ENCODE data around the gene NDUFS1. TPM values are rescaled to one million over a fixed set of nuclear protein-coding genes. Genes with fewer than 3 reads are reported as not detected.
"Not testable (repeated sequence)": the region's sequence is repeated elsewhere in the genome, so short reads cannot be mapped to it uniquely, and the experiment has no call there.

NDUFS1 gene
- polyA plus RNA-seq, 3 donors, result 79.7 to 88.0 (median 80.7) TPM

DNA sequence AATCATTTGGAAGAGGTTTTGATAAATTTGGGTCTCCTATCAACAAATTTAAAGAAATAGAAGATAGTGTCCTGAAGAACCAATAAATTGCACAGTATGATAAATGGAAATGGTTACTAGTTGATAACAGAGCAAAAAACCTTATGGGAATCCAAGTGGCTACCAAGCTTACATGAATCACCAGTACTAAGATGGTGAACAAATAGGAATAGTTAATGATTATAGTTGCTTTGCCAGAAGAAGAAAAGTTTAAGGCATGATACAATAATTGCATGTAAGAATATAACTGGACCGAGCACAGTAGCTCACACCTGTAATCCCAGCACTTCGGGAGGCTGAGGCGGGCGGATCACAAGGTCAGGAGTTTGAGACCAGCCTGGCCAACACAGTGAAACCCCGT, 53.7 kb downstream of the NDUFS1 start:
- DNase-seq (ENCODE audit: low read depth in 3 of 3, low spot score in 2 of 3), result no peak

GRCh38 chr2:206105038-206105437, 54.2 kb downstream of the NDUFS1 start:
- no peak for DNase-seq (ENCODE audit: low read depth in 3 of 3, low spot score in 2 of 3)

DNA sequence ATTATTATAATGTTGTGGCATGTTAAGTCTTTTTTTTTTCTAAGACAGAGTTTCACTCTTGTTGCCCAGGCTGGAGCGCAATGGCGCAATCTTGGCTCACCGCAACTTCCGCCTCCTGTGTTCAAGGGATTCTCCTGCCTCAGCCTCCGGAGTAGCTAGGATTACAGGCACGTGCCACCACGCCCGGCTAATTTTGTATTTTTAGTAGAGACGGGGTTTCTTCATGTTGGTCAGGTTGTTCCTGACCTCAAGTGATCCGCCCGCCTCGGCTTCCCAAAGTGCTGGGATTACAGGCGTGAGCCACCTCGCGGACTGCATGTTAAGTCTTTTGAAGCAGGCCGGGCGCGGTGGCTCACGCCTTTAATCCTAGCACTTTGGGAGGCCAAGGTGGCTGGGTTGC, 60.4 kb downstream of the NDUFS1 start:
- not testable (repeated sequence) for DNase-seq (ENCODE audit: low read depth in 3 of 3, low spot score in 2 of 3)

DNA sequence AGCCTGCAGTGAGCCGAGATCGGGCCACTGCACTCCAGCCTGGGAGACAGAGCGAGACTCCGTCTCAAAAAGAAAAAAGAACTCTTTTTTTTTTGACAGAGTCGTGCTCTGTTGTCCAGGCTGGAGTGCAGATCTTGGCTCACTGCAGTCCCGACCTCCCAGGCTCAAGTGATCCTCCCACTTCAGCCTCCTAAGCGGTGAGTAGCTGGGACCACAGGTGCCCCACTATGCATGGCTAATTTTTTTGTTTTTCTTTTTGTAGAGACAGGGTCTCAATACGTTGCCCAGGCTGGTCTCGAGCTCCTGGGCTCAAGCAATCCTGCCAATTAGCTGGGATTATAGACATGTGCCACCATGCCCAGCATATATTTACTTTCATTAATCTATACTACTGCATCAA, 60.8 kb downstream of the NDUFS1 start:
- DNase-seq (ENCODE audit: low read depth in 3 of 3, low spot score in 2 of 3), result no peak

GRCh38 chr2:206096876-206097275, 62.4 kb downstream of the NDUFS1 start:
- DNase-seq (ENCODE audit: low read depth in 3 of 3, low spot score in 2 of 3), result no peak

DNA sequence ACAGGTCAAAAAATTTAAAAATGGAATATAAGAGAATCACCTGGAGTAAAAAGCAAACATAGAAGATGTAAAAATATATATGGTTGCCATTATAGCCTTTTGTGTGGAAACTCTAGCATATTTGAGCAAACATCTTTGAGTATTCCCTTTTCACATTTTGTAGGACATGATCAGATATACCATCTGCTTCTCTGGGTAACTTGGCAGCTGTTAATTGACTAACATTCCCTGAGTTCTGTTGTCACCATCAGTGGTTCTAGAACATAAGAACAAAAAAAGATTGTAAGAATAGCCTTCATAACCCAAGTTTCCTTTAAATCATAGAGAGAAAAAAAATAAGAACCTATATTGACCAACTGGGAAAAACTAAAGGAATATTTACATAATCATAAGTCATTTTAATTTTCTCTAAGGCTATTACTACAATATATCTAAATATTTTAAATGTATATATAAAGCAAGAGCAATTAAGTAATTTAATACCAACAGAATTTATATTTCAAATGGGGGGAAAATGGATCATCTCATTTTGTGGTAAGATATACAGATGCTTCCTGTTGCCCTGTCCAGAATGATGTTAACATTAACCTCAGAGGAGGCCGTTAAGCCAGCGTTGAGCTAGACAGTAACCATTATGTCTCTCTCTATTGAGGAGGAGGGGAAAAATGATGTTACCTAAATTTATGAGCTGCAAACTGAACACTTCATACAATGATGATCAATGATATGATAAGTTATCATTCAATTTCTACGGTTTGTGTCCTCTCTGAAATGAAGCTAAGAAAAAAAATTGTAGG, 63.5 kb downstream of the NDUFS1 start:
- DNase-seq (ENCODE audit: low read depth in 3 of 3, low spot score in 2 of 3), result no peak

DNA sequence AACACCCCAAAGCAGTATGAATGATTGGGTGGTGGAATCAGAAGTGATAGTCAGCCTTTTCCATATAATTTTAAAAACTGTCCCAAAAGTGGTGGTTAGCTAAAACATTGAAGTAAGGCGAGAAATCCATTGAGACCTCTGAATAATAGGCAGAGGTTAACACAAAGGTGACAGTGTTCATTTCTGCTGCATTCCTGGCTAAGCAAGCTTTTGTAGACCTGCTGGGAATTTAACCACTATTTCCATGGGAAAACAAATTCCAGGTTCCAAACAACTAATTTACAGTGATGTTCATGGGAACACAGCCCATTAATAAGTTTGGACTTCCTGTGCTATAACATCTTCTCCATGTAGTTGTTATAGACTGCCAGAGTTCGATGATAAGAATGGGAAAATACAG, 66.9 kb downstream of the NDUFS1 start:
- DNase-seq (ENCODE audit: low read depth in 3 of 3, low spot score in 2 of 3), result no peak

- no peak for DNase-seq (ENCODE audit: low read depth in 3 of 3, low spot score in 2 of 3)
Measured at GRCh38 chr2:206088248-206088647, 71.0 kb downstream of the NDUFS1 start.

DNA sequence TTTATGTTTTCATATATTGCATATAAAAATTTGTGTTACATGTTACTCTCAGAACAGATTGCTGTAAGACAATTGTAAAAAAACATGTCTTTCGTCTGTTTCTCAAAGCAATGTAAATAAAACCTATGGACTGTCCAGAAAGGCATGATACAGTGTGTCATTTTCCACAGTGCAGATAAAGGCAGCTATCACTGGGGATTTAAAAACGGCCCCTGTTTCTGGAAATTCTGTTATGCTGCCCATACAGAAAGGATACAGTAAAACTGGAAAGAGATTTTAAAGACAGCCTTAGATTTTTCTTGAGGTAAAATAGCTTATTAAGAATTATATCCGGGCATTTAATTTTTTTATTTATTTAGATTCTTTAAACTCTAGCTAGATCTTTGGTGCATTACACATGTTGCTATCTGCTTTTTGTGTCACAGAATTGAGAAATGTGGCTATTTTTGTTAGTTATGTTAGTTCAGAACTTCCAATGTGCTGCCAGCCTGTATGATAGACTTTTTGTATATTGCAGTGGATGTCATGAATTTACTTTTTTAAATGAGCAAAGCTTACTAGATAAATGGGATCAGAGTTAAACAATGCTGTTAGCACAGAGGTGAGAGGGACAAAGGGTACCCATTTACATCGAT, 72.4 kb downstream of the NDUFS1 start:
- peak in 1 of 3 donors; percentile 9 for DNase-seq (ENCODE audit: low read depth in 3 of 3, low spot score in 2 of 3)

- DNase-seq (ENCODE audit: low read depth in 3 of 3, low spot score in 2 of 3), result peak in 2 of 3 donors; percentile 68 to 76
Measured at GRCh38 chr2:206085742-206086445, 73.3 kb downstream of the NDUFS1 start, which contains the start of gene INO80D. TSS of gene INO80D (minus strand) at chr2:206086174. CDS start at chr2:206063016, 23,158 bp downstream.

DNA sequence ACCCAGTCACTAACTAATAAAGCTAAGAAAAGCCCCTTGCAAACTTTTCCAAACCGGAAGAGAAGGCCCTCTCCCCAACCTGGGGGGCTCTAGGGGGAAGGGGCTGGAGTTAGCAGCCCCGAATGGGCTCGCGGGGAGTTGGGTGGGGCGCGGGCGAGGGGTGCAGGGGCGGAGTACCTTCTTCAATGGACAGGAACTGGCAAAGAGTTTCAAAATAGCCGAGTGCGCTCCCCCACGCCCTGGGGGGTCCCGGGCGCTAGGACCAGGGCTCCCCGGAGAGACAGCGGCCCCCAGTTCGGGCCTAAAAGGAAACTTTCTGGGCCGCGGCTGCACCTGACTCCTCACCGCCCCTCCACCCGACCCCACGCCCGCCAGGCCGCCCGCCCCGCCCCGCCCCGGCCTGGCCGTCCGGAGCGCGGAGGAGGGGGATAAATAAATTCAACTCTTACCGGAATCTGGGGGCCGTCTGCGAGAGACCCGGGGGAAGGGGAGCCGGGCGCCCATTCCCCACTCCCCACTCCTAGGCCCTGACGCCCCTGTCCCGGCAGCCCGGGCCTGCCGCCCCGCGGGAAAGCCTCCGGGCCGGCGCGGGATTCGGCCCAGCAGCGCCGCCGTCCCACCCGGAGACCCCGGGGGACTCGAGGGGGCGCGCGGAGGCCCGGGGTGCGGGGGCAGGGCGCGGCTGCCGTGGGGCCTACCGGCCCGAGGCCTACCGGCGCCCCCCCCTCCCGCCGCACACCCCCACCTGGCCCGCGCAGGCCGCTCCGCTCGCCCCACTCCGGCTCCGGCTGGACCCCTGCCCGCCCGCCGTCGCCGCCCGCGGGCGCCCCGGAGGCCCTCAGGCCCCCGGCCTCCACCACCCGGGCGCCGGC, 74.1 kb downstream of the NDUFS1 start:
- peak in 1 of 3 donors; percentile 15 for DNase-seq (ENCODE audit: low read depth in 3 of 3, low spot score in 2 of 3)

DNA sequence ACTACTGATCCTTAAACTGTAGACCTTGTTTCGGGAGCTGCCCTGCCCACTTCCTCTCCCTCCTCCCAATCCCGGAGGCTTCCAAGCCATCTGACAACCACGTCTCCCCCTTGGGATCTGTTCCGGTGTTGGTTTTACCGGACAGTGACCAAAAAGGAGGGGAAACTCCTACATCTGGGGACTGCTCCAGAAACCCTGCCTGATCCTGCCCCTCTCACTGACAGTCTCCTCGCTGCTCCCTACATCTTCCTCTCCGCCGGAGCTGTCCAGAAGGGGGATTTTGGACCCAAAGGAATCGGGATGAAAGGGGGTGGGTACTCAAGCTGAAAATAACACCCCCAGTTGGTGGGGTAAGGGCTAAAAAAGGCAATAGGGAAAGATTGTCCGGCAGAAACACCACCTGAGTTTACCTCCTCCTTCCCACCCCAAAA, 74.8 kb downstream of the NDUFS1 start:
- DNase-seq (ENCODE audit: low read depth in 3 of 3, low spot score in 2 of 3), result peak in 1 of 3 donors; percentile 49

DNA sequence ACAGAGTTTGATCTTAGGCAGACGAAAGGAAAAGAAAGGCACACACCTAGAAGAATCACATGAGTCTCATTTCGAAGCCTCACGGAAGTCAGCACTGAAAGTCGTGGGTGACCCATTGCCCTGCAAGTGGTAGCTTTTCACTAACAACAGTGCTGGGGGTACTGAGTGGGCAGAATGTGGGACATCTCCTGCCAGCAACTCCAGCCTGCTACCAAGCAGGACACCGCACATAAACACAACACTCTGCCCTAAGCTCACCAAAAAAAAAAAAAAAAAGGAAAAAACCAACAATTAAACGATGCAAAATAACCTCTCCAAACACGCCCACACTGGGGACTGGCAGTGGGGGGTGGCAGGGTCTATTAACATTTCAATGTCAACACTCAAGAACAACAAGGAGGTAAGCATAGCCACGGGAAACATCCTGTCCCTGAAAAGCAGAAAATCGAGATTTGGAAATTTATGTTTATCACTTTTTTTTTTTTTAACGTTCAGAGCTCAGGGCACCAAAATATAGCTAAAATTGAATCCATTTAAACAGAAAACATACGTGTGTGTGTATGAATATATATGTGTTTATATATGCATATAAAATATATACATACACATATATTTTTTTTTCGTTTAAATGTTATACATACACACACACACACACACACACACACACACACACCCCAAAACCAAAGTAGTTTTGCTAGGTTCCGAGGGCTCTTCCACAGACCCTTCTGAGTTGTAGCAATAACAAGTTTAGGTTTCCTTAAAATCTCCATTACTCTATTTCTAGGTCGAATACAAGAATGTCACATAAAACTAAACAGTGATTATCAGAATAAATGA, 75.4 kb downstream of the NDUFS1 start:
- DNase-seq (ENCODE audit: low read depth in 3 of 3, low spot score in 2 of 3), result no peak

GRCh38 chr2:206082298-206082843, 76.9 kb downstream of the NDUFS1 start:
- DNase-seq (ENCODE audit: low read depth in 3 of 3, low spot score in 2 of 3), result no peak

- no peak for DNase-seq (ENCODE audit: low read depth in 3 of 3, low spot score in 2 of 3)
Measured at GRCh38 chr2:206080927-206081326, 78.3 kb downstream of the NDUFS1 start.

GRCh38 chr2:206079699-206080465, 79.4 kb downstream of the NDUFS1 start:
- DNase-seq (ENCODE audit: low read depth in 3 of 3, low spot score in 2 of 3), result no peak

DNA sequence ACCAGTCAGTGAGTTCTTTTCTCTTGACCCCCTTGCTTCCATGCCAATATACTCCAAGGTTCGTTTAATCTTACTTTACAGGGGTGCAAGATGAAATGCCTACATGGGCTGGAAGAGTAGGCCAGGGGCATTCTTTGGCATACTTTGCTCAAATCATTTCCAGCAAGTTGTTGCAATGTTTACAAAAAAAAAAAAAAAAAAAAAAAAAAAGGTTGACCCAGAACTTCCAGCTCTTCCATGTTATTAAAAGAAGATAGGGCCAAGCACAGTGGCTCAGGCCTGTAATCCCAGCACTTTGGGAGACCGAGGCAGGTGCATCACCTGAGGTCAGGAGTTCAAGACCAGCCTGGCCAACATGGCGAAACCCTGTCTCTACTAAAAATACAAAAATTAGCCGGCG, 81.4 kb downstream of the NDUFS1 start:
- DNase-seq (ENCODE audit: low read depth in 3 of 3, low spot score in 2 of 3), result not testable (repeated sequence)

DNA sequence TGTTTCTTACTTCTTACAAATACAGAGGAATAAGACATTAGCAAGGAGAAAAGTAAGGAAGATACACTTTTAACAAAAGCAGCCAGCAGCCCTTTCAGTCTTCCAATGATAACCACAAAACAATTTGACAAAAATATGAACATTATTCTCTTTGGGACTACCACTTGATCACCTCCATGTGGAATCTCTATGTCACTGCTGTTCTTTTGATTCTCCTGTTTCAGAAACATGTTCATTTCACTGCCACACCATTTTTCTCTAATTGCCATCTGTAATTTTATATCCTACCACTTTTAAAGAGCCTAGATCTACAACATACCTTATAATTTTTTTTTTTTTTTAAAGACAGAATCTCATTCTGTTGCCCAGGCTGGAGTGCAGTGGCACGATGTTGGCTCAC, 84.1 kb downstream of the NDUFS1 start:
- no peak for DNase-seq (ENCODE audit: low read depth in 3 of 3, low spot score in 2 of 3)

- no peak for DNase-seq (ENCODE audit: low read depth in 3 of 3, low spot score in 2 of 3)
Measured at GRCh38 chr2:206071807-206072206, 87.4 kb downstream of the NDUFS1 start.

Measured in right renal cortex interstitium (tissue), 3 donors.